SU-DHL-6 (cell line): Measurements from ENCODE around the gene ECHS1.

Source experiments
- H2AFZ ChIP-seq: fragments of 200-600 bp; sonication (generic); 2 replicates; pipeline ENCODE4 v1.6.1; 2014; ENCODE audit warnings: low read depth, mild to moderate bottlenecking, moderate library complexity, mixed read lengths, antibody characterized with exemption, low read length; ENCODE audit not compliant: severe bottlenecking
- H3F3A ChIP-seq: fragments of 200-600 bp; shearing (Covaris generic); 2 replicates; pipeline ENCODE4 v1.6.0; 2016; ENCODE audit warnings: antibody characterized with exemption, mild to moderate bottlenecking; ENCODE audit not compliant: insufficient read depth
- H3K27ac ChIP-seq: fragments of 200-600 bp; sonication (generic); 2 replicates; pipeline ENCODE4 v1.5.1; 2016; ENCODE audit warnings: low read depth, mild to moderate bottlenecking, low read length, moderate library complexity, mixed read lengths
- H3K27me3 ChIP-seq: fragments of 200-600 bp; sonication (generic), shearing (Covaris generic); 2 replicates; pipeline ENCODE4 v1.6.0; 2014; ENCODE audit warnings: mild to moderate bottlenecking, low read length
- H3K36me3 ChIP-seq: fragments of 200-600 bp; sonication (generic); 2 replicates; pipeline ENCODE4 v1.6.1; 2014; ENCODE audit warnings: mild to moderate bottlenecking, low read length, mixed read lengths
- H3K4me2 ChIP-seq: fragments of 300-600, 200-600 bp; shearing (Covaris generic), sonication (generic); 2 replicates; pipeline ENCODE4 v1.6.0; 2014; ENCODE audit warnings: low read length, low read depth, mild to moderate bottlenecking; ENCODE audit not compliant: poor library complexity, severe bottlenecking
- H3K4me3 ChIP-seq: fragments of 200-600 bp; sonication (generic); 2 replicates; pipeline ENCODE4 v1.5.1; 2014; ENCODE audit warnings: antibody characterized with exemption, low read length, mild to moderate bottlenecking, mixed read lengths; ENCODE audit not compliant: insufficient read depth, poor library complexity, severe bottlenecking
- H3K79me2 ChIP-seq: fragments of 200-600 bp; sonication (generic); 2 replicates; pipeline ENCODE4 v1.6.1; 2014; ENCODE audit warnings: mild to moderate bottlenecking, low read length, moderate library complexity; ENCODE audit not compliant: insufficient read depth
- H3K9ac ChIP-seq: fragments of 200-600 bp; sonication (generic); 2 replicates; pipeline ENCODE4 v1.7.0; 2014; ENCODE audit warnings: mild to moderate bottlenecking, low read length
- H3K9me2 ChIP-seq: fragments of 200-600 bp; sonication (generic); replicated peaks from 2 replicates; pipeline ENCODE4 v1.6.1; 2014; ENCODE audit warnings: low read length; ENCODE audit not compliant: insufficient read depth
- H3K9me3 ChIP-seq: fragments of 200-600 bp; sonication (generic); 2 replicates; pipeline ENCODE4 v1.6.1; 2014; ENCODE audit warnings: low read length, mixed read lengths; ENCODE audit not compliant: insufficient read depth
- H4K20me1 ChIP-seq: fragments of 200-600 bp; sonication (generic); 2 replicates; pipeline ENCODE4 v1.6.1; 2014; ENCODE audit warnings: low read depth, mild to moderate bottlenecking, antibody characterized with exemption, low read length, moderate library complexity, mixed read lengths
- CTCF ChIP-seq: fragments of 200-600 bp; sonication (generic); IDR thresholded peaks from one replicate; pipeline ENCODE4 v1.5.1; 2017; ENCODE audit warnings: antibody characterized with exemption, mild to moderate bottlenecking, low read length, moderate library complexity; ENCODE audit not compliant: insufficient read depth, poor library complexity, severe bottlenecking
- EZH2phosphoT487 ChIP-seq: fragments of 200-600 bp; sonication (generic), shearing (Covaris generic); conservative IDR thresholded peaks from 2 replicates; pipeline ENCODE4 v1.6.1; 2018; ENCODE audit warnings: mild to moderate bottlenecking, antibody characterized with exemption, low read length, moderate library complexity, mixed read lengths

The ECHS1 gene

GRCh38 chr10:133316732-133317131 is 56.4 kb downstream of the ECHS1 start:
- Histone ChIP-seq H4K20me1 (no peaks in the 10 kb centered on the region), H3K36me3 (no peaks in the 10 kb centered on the region), H3K27ac (no peak overlapping the region), H3K4me3 (no peak overlapping the region), H3K9me3 (no peaks in the 10 kb centered on the region), H3K27me3 (no peaks in the 10 kb centered on the region), H2AFZ (no peak overlapping the region), H3F3A (no peaks in the 10 kb centered on the region), H3K4me2 (no peak overlapping the region), H3K79me2 (no peaks in the 10 kb centered on the region), H3K9ac (no peak overlapping the region), H3K9me2 (no peaks in the 10 kb centered on the region)
- TF ChIP-seq EZH2phosphoT487 (no peak), CTCF (no peak)

GRCh38 chr10:133316266-133316665 is 56.9 kb downstream of the ECHS1 start:
- H4K20me1 ChIP-seq: no peaks in the 10 kb centered on the region
- H3K4me2 ChIP-seq: no peak overlapping the region
- H3K9me2 ChIP-seq: no peaks in the 10 kb centered on the region
- no peaks in the 10 kb centered on the region for H3K79me2 ChIP-seq
- H3K27ac ChIP-seq: no peak overlapping the region
- H3F3A ChIP-seq: no peaks in the 10 kb centered on the region
- TF ChIP-seq CTCF (no peak), EZH2phosphoT487 (no peak)
- no peaks in the 10 kb centered on the region for H3K27me3 ChIP-seq
- no peak overlapping the region for H2AFZ ChIP-seq
- no peak overlapping the region for H3K4me3 ChIP-seq
- H3K9me3 ChIP-seq: no peaks in the 10 kb centered on the region
- no peak overlapping the region for H3K9ac ChIP-seq
- 0 out of 2 replicates have a peak, but pooled peaks cover under 1% of the 10 kb centered on the region for H3K36me3 ChIP-seq

GRCh38 chr10:133315847-133316246 is 57.3 kb downstream of the ECHS1 start:
- peaks cover 4% of the 10 kb centered on the region; the same call in 1 of the 2 replicates for H3K36me3 ChIP-seq
- H3K27ac ChIP-seq: no peak overlapping the region
- H3K4me3 ChIP-seq: no peak overlapping the region
- TF ChIP-seq EZH2phosphoT487: no peak
- no peak for TF ChIP-seq CTCF
- H3K27me3 ChIP-seq: no peaks in the 10 kb centered on the region
- H2AFZ ChIP-seq: no peak overlapping the region
- no peak overlapping the region for H3K9ac ChIP-seq
- H3K9me2 ChIP-seq: no peaks in the 10 kb centered on the region
- no peaks in the 10 kb centered on the region for H3F3A ChIP-seq
- H3K9me3 ChIP-seq: no peaks in the 10 kb centered on the region
- H3K4me2 ChIP-seq: no peak overlapping the region
- no peaks in the 10 kb centered on the region for H3K79me2 ChIP-seq
- H4K20me1 ChIP-seq: no peaks in the 10 kb centered on the region

GRCh38 chr10:133314911-133315310 is 58.2 kb downstream of the ECHS1 start:
- H3K9me2 ChIP-seq: no peaks in the 10 kb centered on the region
- H3F3A ChIP-seq: no peaks in the 10 kb centered on the region
- no peaks in the 10 kb centered on the region for H3K9me3 ChIP-seq
- H4K20me1 ChIP-seq: no peaks in the 10 kb centered on the region
- no peak overlapping the region for H2AFZ ChIP-seq
- TF ChIP-seq CTCF (no peak), EZH2phosphoT487 (no peak)
- H3K4me2 ChIP-seq: no peak overlapping the region
- no peak overlapping the region for H3K9ac ChIP-seq
- H3K4me3 ChIP-seq: no peak overlapping the region
- H3K36me3 ChIP-seq: peaks cover 4% of the 10 kb centered on the region; the same call in 1 of the 2 replicates
- H3K27me3 ChIP-seq: no peaks in the 10 kb centered on the region
- H3K79me2 ChIP-seq: no peaks in the 10 kb centered on the region
- H3K27ac ChIP-seq: no peak overlapping the region
